Prostate gland (tissue), 2 donors: ENCODE data around the gene LRRC4C.

ENCODE experiments used
- POLR2AphosphoS5 ChIP-seq: sonication (generic); formaldehyde crosslinking; IDR thresholded peaks from one replicate; pipeline ENCODE4 v1.6.1; 2017; ENCODE audit warnings: antibody characterized with exemption
- TF ChIP-seq, protein P1 (sequence below), 4 experiments: fragments of 200-600 bp in 2 of 4; fragments of 450-650 bp in 2 of 4; sonication (generic) in 2 of 4; IDR thresholded peaks; 1 replicate in 3 of 4; 2 replicates in 1 of 4; pipeline ENCODE4 v1.5.1; 2016 to 2019; ENCODE audit warnings: antibody characterized with exemption in 4 of 4, mild to moderate bottlenecking in 2 of 4, moderate library complexity in 2 of 4

DNA sequence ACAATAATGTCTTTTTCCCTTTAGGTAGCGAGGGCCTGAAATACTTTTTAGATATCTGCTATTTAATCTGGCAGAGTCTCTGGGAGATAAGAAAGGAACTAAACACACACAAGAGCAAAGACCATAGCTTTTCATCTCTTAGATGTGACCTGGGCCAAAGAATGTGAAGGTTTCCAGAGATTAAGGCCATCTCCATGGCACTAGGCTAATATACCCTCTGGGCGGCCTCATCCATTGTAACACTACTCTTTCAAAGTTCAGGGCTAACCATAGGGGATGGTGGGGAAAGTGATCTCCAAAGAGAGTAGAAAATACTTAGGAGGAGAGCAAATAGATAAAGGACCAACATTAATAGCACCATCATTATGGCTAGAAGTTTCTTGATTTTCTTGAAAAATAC lies 326.4 kb downstream of the LRRC4C start:
- TF ChIP-seq, protein P1, sequence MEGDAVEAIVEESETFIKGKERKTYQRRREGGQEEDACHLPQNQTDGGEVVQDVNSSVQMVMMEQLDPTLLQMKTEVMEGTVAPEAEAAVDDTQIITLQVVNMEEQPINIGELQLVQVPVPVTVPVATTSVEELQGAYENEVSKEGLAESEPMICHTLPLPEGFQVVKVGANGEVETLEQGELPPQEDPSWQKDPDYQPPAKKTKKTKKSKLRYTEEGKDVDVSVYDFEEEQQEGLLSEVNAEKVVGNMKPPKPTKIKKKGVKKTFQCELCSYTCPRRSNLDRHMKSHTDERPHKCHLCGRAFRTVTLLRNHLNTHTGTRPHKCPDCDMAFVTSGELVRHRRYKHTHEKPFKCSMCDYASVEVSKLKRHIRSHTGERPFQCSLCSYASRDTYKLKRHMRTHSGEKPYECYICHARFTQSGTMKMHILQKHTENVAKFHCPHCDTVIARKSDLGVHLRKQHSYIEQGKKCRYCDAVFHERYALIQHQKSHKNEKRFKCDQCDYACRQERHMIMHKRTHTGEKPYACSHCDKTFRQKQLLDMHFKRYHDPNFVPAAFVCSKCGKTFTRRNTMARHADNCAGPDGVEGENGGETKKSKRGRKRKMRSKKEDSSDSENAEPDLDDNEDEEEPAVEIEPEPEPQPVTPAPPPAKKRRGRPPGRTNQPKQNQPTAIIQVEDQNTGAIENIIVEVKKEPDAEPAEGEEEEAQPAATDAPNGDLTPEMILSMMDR (IDR thresholded peaks at IDR 0.05), result no peak
- no peak for TF ChIP-seq POLR2AphosphoS5
